Activated effector memory CD4-positive, alpha-beta T cell treated with Interleukin-2 at 50 U/mL for 16 hours (primary cell): ENCODE data around the gene ZNF775.

ENCODE experiments used
- DNase-seq: peaks from one replicate; pipeline ENCODE4 v3.0.0-alpha.2; 2020

ZNF775 gene

GRCh38 chr7:150402671-150403321 lies 23.7 kb downstream of the ZNF775 start:
- no peak for DNase-seq

- no peak for DNase-seq
Observed at GRCh38 chr7:150403376-150404171, 24.4 kb downstream of the ZNF775 start.

GRCh38 chr7:150404172-150404804 lies 25.2 kb downstream of the ZNF775 start:
- no peak for DNase-seq

GRCh38 chr7:150404805-150405583 lies 25.9 kb downstream of the ZNF775 start:
- peak; percentile 72 for DNase-seq

- DNase-seq: peak; percentile 44
Observed at GRCh38 chr7:150405584-150406311, 26.6 kb downstream of the ZNF775 start.

GRCh38 chr7:150406312-150406566 lies 27.1 kb downstream of the ZNF775 start:
- DNase-seq: no peak

GRCh38 chr7:150406567-150407421 lies 27.7 kb downstream of the ZNF775 start:
- DNase-seq: no peak

GRCh38 chr7:150407588-150408392 lies 28.7 kb downstream of the ZNF775 start:
- DNase-seq: no peak

GRCh38 chr7:150408393-150409299 lies 29.5 kb downstream of the ZNF775 start:
- no peak for DNase-seq

GRCh38 chr7:150409300-150410030 lies 30.3 kb downstream of the ZNF775 start:
- DNase-seq: no peak

- DNase-seq: no peak
Observed at GRCh38 chr7:150410131-150410530, 31.0 kb downstream of the ZNF775 start.

- no peak for DNase-seq
Observed at GRCh38 chr7:150410680-150411346, 31.7 kb downstream of the ZNF775 start.

GRCh38 chr7:150411606-150412005 lies 32.5 kb downstream of the ZNF775 start:
- DNase-seq: no peak

GRCh38 chr7:150412016-150412415 lies 32.9 kb downstream of the ZNF775 start:
- no peak for DNase-seq

GRCh38 chr7:150412518-150413488 lies 33.7 kb downstream of the ZNF775 start:
- no peak for DNase-seq

GRCh38 chr7:150413640-150414081 lies 34.5 kb downstream of the ZNF775 start:
- no peak for DNase-seq
